HG03196 (cell line): ENCODE results near the gene BBS12.
"Not testable (repeated sequence)": the region's sequence is repeated elsewhere in the genome, so short reads cannot be mapped to it uniquely, and the experiment has no call there.

ENCODE experiments used
- ATAC-seq: cut with Tn5 transposase; IDR thresholded peaks from one replicate; pipeline ENCODE4 v1.9.1; 2021; ENCODE audit not compliant: unreplicated experiment

BBS12 gene

DNA sequence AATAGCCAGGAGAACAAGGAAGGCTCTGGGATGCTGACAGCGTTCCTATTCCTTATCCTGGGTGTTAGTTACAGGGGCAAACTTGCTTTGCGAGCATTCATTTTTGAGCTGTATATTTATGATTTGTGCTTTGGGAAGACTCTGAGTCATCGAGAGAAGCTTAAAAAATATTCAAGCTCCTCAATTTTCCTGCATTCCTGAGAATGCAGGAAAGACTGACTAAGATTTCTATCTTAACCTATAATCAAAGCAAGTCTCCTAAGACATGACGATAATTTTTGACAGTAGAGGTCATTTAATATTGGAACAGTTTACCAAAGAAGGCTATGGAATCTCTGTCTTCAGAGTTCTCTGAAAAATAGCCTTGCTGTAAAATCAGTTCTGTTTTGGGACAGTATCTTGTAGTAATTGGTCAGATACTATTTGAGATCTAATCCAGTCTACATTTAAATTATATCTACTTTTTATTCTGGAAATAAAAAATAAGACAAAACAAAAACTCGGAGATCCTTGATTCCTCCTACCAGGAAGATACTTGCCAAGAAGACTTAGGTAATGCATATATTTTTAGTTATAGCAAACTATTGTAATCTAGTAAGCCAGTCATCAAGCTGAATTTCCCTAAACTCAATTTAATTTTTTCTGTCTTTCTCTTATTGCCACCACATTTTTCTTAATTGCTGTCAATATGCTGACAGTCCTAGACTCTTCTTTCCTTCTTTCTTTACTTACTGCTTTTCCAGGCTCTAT lies 31.7 kb downstream of the BBS12 start:
- no peak for ATAC-seq

DNA sequence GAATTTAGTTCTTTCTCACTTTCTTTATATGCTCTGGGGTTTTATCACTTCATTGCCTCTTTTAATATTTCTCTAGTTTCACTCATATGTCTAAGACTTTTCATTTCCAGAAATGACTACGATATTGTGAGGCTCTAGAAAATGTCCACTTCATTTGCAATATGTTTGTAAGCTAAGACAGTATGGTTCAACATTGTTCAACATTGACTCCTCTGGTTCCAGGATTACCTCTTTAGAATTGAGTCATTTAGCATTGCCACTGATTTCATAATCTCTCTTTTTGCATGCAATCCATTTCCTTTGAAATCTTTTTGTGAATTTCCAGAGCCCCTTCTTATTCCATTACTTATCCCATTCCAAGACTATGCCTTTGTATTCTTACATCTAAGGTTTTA lies 32.3 kb downstream of the BBS12 start:
- peak; percentile 83 for ATAC-seq

DNA sequence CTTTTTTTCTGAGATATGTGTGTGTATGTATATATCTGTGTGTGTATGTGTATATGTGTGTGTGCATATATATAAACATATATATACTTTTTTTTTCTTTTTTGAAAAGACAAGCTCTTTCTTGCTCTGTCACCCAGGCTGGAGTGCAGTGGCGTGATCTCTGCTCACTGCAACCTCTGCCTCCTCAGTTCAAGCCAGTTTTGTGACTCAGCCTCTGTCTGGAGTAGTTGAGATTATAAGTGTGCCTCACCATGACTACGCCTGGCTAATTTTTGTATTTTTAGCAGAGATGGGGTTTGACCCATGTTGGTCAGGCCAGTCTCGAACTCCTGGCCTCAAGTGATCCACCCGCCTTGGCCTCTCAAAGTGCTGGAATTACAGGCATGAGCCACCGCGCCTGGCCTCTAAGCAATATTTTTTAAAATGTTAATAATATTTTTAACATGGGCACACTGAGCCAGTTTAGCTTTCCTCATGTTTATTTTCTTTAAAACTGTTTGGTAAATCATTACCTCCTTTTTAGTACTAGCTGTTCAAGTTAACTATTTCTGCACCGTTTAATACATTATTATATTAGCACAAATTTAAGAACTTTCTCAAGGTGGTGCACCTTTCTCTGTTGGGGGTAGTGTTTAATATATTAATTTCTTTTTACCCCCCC lies 33.3 kb downstream of the BBS12 start:
- no peak for ATAC-seq

DNA sequence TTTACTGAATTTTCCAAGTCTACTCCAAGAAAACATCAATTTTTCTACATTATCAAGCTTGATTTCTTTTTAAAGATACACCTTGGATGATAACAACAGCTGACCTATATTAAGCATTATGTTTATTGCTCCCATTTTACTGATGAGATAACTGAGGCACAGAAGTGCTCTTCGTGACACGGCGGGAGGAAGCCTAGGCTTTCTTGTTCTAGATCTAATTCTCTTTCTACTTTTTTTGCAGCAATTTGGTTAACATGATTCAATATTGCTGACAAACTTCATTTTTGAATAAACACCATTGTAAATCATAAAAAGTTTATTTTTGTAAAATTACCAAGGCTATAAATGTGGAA lies 33.8 kb downstream of the BBS12 start:
- no peak for ATAC-seq

DNA sequence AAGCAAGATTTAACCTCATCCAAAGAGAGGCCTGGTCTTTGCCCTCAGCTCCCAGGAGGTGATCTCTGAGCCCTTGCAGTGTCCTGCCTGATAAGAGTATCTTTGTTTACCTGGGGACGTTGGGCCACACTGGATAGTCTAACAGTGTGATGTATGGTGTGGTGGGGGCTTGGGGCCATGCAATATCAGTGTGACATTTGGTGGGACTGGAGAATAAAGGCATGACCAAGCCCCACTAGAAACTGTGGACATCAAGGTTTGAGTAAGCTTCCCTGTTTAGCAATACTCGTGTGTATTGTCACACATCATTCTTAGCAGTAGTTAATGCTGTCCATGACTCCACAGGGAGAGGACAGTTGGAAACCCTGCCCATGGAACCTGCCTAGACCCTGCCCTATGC lies 34.4 kb downstream of the BBS12 start:
- ATAC-seq, result no peak

DNA sequence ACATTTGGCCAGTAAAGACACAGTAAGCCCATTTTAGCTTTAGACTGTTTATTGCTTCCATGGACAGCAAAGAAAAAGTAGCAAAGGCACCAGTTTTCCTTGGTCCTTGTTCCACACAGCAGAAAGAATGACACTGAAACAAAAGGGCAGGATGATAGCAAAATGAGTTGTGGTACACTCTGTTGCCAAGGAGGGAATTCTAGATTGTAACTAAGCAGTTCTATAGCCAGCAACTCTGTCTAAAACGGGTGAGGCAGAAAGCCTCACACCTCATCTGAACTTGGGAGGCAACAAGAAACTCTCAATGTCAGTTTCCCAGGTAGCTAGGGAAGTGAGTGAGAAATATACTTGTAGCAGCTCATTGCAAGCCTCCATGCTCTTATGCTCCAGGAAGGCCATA lies 39.2 kb downstream of the BBS12 start:
- no peak for ATAC-seq

DNA sequence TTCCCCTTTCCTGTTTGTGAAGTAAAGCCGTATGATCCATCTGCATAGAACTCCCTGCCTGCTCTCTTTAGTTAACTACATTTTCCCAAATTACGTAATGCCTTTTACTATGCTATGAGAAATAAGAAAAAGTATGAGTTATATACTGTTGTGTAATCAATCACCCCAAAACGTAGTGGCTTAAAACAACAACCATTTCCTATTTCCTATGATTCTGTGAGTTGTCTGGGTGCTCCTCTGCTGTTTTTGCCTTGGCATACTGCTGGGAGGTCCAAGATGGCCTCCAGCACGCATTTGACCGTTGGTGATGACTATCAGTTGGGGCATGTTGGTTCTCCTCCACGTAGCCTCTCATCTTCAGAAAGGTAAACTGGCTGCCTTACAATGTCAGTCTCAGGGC lies 39.8 kb downstream of the BBS12 start:
- no peak for ATAC-seq

DNA sequence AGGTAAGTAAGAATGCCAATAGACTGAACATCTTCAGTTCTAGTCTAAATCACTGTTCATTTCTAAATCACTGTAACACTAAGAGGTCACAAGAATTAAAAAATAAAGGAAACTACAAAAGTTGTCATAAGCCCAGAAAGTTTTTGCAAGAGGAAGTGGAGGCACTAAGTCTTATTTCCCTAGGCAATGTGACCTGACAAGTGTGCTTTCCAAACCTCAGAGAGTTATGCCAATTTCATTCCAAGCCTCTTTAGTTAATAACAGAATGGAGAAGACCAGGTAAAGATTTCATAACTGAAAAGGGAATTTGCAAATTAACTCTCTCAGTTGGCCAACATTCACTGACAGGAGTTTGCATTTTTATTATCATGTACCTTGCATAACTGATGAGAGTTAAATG lies 40.5 kb downstream of the BBS12 start:
- ATAC-seq, result no peak

DNA sequence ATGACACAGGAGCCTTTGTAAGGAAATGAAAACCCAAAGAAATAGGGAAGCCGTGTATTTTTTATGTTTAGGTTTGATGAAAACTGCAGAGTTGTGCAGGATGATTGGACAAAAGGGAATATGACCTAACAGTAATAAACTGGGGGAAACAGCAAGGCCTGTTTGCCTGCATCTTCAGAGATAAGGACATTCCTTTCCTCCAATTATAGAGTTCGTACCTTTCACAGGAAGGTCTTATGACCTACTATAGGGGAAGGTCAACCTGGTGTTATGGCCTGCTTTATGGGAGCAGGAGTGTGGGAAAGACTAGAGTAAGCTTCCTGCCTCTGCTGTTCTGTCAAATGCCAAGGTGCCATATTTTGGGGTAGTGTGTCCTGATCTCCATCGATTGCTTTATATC lies 42.5 kb downstream of the BBS12 start:
- no peak for ATAC-seq

DNA sequence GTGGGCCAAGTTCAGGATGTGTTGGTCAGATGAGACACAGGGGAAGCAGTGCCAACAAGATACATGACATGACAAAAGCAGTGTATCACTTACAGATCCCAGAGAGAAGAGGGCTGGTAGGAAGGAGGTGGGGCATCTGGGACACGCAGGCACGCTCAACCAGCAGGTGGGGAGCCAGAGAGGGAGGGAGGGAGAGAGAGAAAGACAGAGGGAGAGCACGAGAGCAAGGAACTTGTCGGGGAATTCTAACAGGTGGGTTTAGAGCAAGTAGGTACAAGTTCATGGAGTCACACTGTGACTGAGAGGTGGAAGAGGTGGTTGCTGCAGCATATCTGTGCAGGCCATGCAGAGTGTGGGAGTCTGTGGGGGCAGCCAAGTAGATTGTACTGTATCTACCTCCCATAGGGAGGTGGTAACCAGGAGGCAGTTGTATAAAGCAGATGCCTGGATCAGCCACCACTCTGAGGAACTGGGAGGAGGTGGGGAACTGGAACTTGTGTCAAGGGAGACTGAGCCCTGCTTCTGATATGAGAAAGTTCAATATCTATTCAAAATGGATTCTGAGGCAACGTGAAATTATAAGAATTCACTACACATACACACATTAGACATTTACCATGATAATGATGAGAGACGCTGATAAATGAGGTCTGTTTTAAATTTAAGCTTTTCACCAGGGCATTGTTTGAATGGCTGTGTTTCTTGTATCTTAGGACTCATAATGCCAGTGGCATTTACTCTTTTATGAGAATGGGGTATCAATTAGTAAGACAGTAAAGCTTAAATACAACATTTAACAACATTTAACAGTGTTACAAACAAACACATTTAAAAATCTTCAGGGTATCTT lies 43.7 kb downstream of the BBS12 start:
- no peak for ATAC-seq

DNA sequence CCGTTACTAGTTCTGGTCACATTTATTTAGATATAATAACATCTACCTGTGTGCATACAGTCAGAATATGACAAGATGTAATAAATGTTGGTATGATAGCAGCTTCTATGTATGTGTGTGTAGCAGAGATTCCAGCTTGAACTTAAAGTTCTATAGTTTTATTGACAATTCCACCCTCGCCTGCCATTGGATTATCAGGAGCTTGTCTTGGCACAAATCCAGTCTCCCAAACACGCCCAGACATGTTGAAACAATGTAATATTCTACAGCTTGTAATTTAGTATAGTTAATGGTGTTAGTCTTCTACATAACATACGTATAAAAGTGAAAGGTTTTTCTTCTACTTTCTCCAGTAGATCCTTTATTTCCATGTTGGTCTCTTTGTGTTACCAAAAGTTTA lies 44.4 kb downstream of the BBS12 start:
- ATAC-seq, result no peak

DNA sequence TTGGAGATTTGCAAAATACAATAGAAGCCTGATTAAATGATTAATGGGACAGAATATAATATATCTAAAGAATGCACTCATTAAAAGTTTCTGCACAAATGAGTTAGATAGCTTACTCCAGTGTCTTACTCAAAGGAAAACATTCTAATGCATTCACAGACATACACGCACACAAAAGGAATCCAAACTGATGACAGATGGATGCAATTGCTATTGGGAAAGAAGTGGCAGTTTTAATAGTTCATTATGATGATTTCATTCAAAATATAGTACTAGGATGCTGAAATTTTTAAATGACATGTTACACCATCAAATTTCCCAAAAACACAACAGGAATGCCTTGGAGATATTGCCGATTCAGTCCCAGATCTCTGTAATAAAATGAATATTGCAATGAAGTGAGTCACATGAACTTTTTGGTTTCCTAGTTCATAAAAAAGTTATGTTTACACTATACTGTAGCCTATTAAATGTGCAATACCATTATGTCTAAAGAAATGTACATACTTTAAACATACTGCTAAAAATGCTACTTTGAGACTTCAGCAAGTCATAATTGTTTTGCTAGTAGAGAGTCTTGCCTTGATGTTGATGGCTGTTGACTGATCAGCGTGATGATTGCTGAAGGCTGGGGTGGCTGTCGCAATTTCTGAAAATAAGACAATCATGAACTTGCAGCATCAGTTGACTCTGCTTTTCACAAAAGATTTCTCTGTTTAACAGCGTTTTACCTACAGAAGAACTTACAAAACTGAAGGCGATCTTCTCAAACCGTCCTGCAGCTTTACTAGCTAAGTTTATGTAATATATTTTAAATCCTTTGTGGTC lies 45.6 kb downstream of the BBS12 start:
- ATAC-seq, result no peak

DNA sequence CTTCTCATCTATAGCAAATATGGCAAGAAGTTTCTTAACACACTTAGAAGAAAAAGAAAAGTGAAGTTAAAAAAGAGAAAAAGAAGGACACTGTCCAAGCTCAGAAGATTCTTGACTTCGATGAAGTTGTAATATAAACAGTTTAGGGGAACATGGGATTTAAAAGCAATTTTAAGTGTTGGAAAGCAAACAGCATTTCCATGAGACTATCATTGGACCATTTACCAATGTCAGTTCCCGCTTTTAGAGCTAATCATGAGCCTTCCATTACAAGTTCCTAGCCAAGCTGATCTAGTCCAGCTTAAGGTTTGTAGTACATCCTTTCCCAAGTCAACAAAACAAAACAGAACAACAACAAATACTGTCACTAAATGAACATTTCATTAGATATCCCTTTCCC lies 49.0 kb downstream of the BBS12 start:
- no peak for ATAC-seq

DNA sequence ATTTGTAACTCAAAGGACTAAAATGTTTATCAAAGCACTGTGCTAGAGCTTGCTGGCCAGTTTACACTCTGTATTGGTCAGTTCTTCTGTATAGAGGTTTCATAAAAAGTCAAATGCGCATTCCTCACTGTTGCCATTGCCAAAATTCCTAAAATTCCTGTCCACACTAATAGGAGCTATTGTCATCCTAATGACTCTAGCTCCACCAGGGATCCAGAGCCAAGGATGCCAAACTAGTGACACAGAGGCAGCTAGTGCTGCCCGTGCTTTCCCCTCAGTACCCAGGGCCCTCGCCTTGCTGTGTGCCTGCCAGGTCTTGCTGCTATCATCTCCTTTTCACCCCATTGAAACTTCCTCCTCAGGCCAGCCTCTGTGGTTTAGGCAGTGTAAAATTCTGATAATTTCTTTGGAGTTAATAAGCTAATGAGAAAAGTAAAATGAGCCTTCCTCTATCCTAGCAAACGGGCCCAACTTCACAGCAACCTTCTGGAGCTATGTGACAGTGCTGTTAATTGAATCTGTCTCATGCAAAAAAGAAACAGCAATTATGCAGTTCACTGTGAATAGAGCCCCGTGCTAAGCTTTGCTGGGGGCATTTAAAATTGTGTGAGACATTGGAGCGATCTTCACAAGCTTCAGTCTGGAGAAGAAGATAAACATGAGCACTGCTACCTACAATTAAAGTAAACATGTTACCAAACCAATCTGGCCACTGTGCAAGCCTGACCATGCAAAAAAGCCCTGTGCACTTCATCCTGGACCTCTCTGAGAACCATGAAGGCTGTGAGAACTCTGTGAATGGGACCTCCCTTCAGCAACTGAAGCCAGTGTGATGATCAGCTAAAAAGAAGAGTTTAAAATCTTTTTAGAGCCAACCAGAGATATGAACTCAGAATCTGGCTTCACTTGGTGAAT lies 51.1 kb downstream of the BBS12 start:
- ATAC-seq, result no peak

DNA sequence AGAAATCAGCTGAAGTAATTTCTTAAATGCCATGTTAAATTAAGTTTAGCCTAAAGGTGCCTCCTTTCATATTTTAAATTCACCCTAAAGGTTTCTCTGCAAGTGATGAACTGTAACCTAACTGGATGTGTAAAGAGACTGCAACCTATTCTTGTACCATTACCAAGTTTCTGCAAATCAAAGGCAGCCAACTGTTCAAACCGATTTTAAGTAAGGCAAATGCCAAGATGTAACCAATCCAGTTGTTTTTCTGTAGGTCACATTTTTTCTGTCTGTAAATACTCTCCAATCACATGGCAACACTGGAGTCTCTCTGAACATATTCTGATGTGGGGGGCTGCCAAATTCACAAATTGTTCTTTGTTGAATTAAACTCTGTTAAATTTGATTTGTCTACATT lies 51.8 kb downstream of the BBS12 start:
- ATAC-seq, result no peak

DNA sequence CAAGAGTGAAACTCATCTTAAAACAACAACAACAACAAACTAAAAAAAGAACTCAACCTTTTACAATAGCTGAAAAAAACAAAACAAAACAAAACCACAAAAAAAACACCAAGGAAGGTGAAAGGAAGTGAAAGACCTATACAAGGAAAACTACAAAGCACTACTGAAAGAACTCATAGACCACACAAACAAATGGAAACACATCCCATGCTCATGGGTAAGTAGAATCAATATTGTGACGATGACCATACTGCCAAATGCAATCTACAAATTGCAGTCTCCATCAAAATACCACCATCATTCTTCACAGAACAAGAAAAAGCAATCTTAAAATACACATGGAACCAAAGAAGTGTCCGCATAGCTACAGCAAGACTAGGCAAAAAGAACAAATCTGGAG lies 52.6 kb downstream of the BBS12 start:
- ATAC-seq, result no peak

DNA sequence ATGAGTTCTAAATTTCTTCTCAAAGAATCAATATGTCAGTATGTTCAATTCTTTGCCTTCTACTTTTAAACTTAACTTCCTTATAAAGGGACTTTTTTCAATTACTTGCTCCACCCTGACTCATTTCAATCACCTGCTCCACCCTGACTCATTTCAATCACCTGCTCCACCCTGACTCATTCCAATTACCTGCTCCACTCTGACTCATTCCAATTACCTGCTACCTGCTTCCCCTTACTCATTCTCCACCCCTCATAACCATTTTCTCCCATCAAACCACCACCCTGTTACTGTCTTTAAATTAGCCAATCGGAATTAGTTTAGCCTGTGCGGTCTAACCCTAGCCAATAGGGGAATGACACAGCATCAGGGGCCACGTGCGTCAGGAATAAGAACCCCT lies 53.8 kb downstream of the BBS12 start:
- ATAC-seq, result not testable (repeated sequence)

DNA sequence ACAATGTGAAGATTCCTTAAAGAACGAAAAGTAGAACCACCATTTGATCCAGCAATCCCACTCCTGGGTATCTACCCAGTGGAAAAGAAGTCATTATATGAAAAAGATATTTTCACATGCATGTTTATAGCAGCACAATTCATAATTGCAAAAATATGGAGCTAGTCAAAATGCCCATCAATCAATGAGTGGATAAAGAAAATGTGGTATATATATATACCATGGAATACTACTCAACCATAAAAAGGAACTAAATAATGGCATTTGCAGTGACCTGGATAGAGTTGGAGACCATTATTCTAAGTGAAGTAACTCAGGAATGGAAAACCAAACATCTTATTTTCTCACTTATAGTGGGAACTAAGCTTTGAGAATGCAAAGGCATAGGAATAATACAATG lies 54.4 kb downstream of the BBS12 start:
- ATAC-seq, result not testable (repeated sequence)

DNA sequence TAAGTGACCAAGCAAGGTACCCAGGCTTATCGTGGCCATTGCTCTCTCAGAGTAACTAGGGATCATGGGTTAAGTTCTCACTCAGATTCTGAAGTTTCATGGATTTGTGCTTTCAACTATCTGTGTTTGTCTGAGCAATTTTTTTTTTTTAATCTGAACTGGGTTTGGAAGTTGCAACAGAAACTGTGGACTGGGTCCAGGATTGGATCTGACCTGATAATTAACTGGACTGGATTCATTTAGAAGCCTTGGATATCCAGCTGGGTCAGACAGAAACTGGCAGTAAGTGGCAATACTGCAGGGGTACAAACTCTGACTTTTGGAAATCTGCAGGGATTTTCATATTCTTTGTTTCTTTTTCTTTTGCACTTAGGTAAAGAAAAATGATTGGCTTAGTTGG lies 55.4 kb downstream of the BBS12 start:
- no peak for ATAC-seq

DNA sequence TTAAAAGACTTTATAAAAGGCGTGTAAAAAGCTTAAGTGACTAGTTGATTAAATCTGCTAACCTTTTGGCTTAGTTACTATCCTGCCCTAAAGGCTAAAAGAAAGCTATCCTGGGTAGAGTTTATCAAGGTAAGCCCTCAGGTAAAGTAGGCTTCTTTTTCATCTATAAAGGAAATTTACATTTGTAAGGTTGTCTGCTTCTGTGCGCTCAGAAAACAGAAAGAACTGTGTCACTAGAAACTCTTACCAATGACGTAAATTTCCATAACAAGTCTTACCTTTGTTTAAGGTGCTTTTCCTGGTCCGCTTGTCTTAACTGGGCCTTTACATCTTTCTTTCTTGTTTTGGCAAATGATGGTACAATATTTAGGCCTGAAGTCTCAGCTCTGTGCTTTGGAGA lies 56.4 kb downstream of the BBS12 start:
- no peak for ATAC-seq
